CD14-positive monocyte (primary cell): ENCODE data around the gene METTL25. TPM values are rescaled to one million over a fixed set of nuclear protein-coding genes. Genes with fewer than 3 reads are reported as not detected.

Experiments used
- DNase-seq, 3 donors: peaks; one replicate each; pipeline ENCODE4 v3.0.0-alpha.2; 2011 to 2022
- H2AFZ ChIP-seq: 2 replicates; pipeline ENCODE4 v1.6.0; 2012; ENCODE audit warnings: mild to moderate bottlenecking, low read depth, low read length, inconsistent platforms; ENCODE audit not compliant: insufficient read depth, poor library complexity, severe bottlenecking
- H3K27ac ChIP-seq, 2 donors: 1 replicate in 1 of 2; 2 replicates in 1 of 2; pipeline ENCODE4 v1.5.1; 2012 to 2013; ENCODE audit warnings: low read length in 2 of 2, control low read depth in 1 of 2, inconsistent platforms in 1 of 2, low read depth in 1 of 2, mild to moderate bottlenecking in 1 of 2
- H3K27me3 ChIP-seq, 2 donors: one replicate each; pipeline versions ENCODE4 v1.6.0 to v1.6.1; 2011 to 2013; ENCODE audit warnings: low read length in 2 of 2; ENCODE audit not compliant: control insufficient read depth in 2 of 2, insufficient read depth in 2 of 2
- H3K36me3 ChIP-seq, 2 donors: replicated peaks in 1 of 2; 1 replicate in 1 of 2; 2 replicates in 1 of 2; pipeline versions ENCODE4 v1.5.1 to v1.6.1; 2012 to 2013; ENCODE audit warnings: low read length in 2 of 2, control low read depth in 1 of 2, inconsistent platforms in 1 of 2, mild to moderate bottlenecking in 1 of 2; ENCODE audit not compliant: insufficient read depth in 2 of 2, control insufficient read depth in 1 of 2
- H3K4me1 ChIP-seq, 2 donors: 1 replicate in 1 of 2; 2 replicates in 1 of 2; pipeline versions ENCODE4 v1.5.1 to v1.6.1; 2012 to 2013; ENCODE audit warnings: low read length in 2 of 2, control low read depth in 1 of 2, inconsistent platforms in 1 of 2, mild to moderate bottlenecking in 1 of 2, moderate library complexity in 1 of 2; ENCODE audit not compliant: insufficient read depth in 2 of 2, control insufficient read depth in 1 of 2
- H3K4me2 ChIP-seq: replicated peaks from 2 replicates; pipeline ENCODE3; 2012; ENCODE audit warnings: low read length, moderate library complexity, mild to moderate bottlenecking; ENCODE audit not compliant: poor library complexity, severe bottlenecking; ENCODE audit errors: extremely low read depth
- H3K4me3 ChIP-seq, 3 experiments: fragments of 200-600 bp in 1 of 3; sonication (generic) in 1 of 3; replicated peaks in 1 of 3; 1 replicate in 2 of 3; 2 replicates in 1 of 3; pipeline ENCODE4 v1.5.1; 2011 to 2013; ENCODE audit warnings: low read length in 3 of 3, mild to moderate bottlenecking in 3 of 3, control low read depth in 2 of 3, low read depth in 2 of 3, inconsistent platforms in 1 of 3, moderate library complexity in 1 of 3
- H3K79me2 ChIP-seq: 2 replicates; pipeline ENCODE4 v1.6.0; 2012; ENCODE audit warnings: mild to moderate bottlenecking, control low read depth, inconsistent platforms, low read length, moderate library complexity; ENCODE audit not compliant: insufficient read depth
- H3K9ac ChIP-seq: 2 replicates; pipeline ENCODE4 v1.6.0; 2017; ENCODE audit warnings: low read length, mild to moderate bottlenecking; ENCODE audit not compliant: insufficient read depth, poor library complexity, severe bottlenecking
- H3K9me3 ChIP-seq, 2 donors: replicated peaks in 1 of 2; 1 replicate in 1 of 2; 2 replicates in 1 of 2; pipeline versions ENCODE4 v1.5.1 to v1.6.1; 2012 to 2013; ENCODE audit warnings: low read length in 2 of 2, control low read depth in 1 of 2; ENCODE audit not compliant: control insufficient read depth in 1 of 2, insufficient read depth in 1 of 2
- H4K20me1 ChIP-seq: 2 replicates; pipeline ENCODE4 v1.6.0; 2012; ENCODE audit warnings: mild to moderate bottlenecking, low read length, control low read depth, moderate library complexity; ENCODE audit not compliant: insufficient read depth
- H3K27ac Mint-ChIP-seq, 7 donors: one replicate each; pipeline ENCODE4 v1.8.0; 2020; ENCODE audit warnings: mild to moderate bottlenecking in 7 of 7, mixed read lengths in 7 of 7, moderate library complexity in 6 of 7, inconsistent platforms in 2 of 7
- H3K27me3 Mint-ChIP-seq, 3 donors: one replicate each; pipeline ENCODE4 v1.8.0; 2021 to 2022; ENCODE audit warnings: low read depth in 3 of 3, mild to moderate bottlenecking in 3 of 3, mixed read lengths in 3 of 3, moderate library complexity in 3 of 3, inconsistent platforms in 1 of 3
- H3K36me3 Mint-ChIP-seq, 2 donors: one replicate each; pipeline ENCODE4 v1.8.0; 2020; ENCODE audit warnings: mixed read lengths in 2 of 2, inconsistent platforms in 1 of 2, mild to moderate bottlenecking in 1 of 2
- H3K4me1 Mint-ChIP-seq: one replicate; pipeline ENCODE4 v1.8.0; 2020; ENCODE audit warnings: mild to moderate bottlenecking, mixed read lengths
- H3K4me3 Mint-ChIP-seq, 2 donors: one replicate each; pipeline ENCODE4 v1.8.0; 2020; ENCODE audit warnings: mild to moderate bottlenecking in 2 of 2, mixed read lengths in 2 of 2, moderate library complexity in 1 of 2
- H3K9me3 Mint-ChIP-seq, 7 donors: one replicate each; pipeline ENCODE4 v1.8.0; 2020 to 2022; ENCODE audit warnings: mixed read lengths in 7 of 7, mild to moderate bottlenecking in 6 of 7, moderate library complexity in 6 of 7, inconsistent platforms in 2 of 7
- CTCF ChIP-seq: fragments of 200-600 bp; IDR thresholded peaks from one replicate; pipeline ENCODE4 v1.8.0; 2022; ENCODE audit warnings: antibody characterized with exemption, mild to moderate bottlenecking
- WGBS: methylation state at CpG from one replicate; pipeline ENCODE4 v1.1.5; 2013; ENCODE audit warnings: missing lambda C conversion rate; ENCODE audit not compliant: insufficient coverage; 5-methylcytosine and 5-hydroxymethylcytosine counted together
- intact Hi-C, 2 donors: fragments of 100-400 bp; cut with micrococcal nuclease; formaldehyde crosslinking; loops; one replicate each; pipeline versions ENCODE4 v1.15.0 to v1.15.1; 2023
- polyA plus RNA-seq, 3 donors: library from polyadenylated mRNA; depleted of rRNA in 1 of 3; unstranded in 2 of 3; stranded (reverse) in 1 of 3; fragments of 300-500 nt in 2 of 3; fragments of >200 nt in 1 of 3; fragmentation: Illumina TruSeq in 2 of 3; gene quantifications; 1 replicate in 2 of 3; 2 replicates in 1 of 3; pipeline ENCODE4 v1.2.3, GENCODE V29; 2012 to 2021

METTL25 gene
- polyA plus RNA-seq, 3 donors: 7.0 to 12.2 (median 8.1) TPM

DNA sequence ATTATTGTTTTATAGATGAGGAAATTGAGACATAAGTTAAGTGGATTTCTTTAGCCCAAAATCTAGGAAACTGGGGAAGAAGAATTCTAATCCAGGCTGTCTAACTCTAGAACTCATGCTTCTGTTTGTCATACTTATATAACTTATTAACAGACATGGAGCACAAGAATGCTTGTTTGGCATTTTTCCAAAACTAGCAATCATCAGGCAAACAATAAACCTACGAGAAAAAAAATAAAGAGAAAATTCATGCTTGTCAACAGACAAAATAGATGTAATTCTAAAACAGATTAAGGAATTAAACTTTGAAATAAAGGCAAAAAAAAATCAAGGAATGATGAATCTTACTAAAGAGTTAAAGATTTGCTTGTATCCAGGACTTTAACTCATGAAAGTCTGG, 103.1 kb downstream of the METTL25 start:
- no peaks in the 10 kb centered on the region for H3K4me1 ChIP-seq
- Mint-ChIP-seq H3K4me3 (no peak overlapping the region), H3K27me3 (no peaks in the 10 kb centered on the region), H3K27ac (no peak overlapping the region), H3K4me1 (no peaks in the 10 kb centered on the region), H3K9me3 (no peaks in the 10 kb centered on the region), H3K36me3 (peaks cover 26 to 29% of the 10 kb centered on the region in 2 donors)
- H3K79me2 ChIP-seq: no peaks in the 10 kb centered on the region
- H2AFZ ChIP-seq: no peak overlapping the region
- no peak for TF ChIP-seq CTCF
- no peak overlapping the region for H3K27ac ChIP-seq
- H3K27me3 ChIP-seq: no peaks in the 10 kb centered on the region
- WGBS: no CpG with 5 or more reads among the region's 1 CpG
- DNase-seq: no peak
- no peak overlapping the region for H3K9ac ChIP-seq
- no peaks in the 10 kb centered on the region for H4K20me1 ChIP-seq
- peaks cover 0 to 10% of the 10 kb centered on the region in 2 donors for H3K36me3 ChIP-seq
- H3K9me3 ChIP-seq: no peaks in the 10 kb centered on the region
- H3K4me3 ChIP-seq: no peak overlapping the region
- intact Hi-C loops: no loop called here
- no peak overlapping the region for H3K4me2 ChIP-seq

- no peaks in the 10 kb centered on the region for H3K9me3 ChIP-seq
- no peaks in the 10 kb centered on the region for H3K27me3 Mint-ChIP-seq
- no peaks in the 10 kb centered on the region for H3K4me1 ChIP-seq
- H3K9ac ChIP-seq: no peak overlapping the region
- intact Hi-C loops: no loop called here
- H4K20me1 ChIP-seq: no peaks in the 10 kb centered on the region
- H3K27me3 ChIP-seq: no peaks in the 10 kb centered on the region
- no peak overlapping the region for H3K27ac Mint-ChIP-seq
- no peaks in the 10 kb centered on the region for H3K9me3 Mint-ChIP-seq
- 0% methylated on average over 1 of the region's 3 CpGs for WGBS
- H3K36me3 ChIP-seq: peaks cover 0 to 10% of the 10 kb centered on the region in 2 donors
- H3K79me2 ChIP-seq: no peaks in the 10 kb centered on the region
- no peak overlapping the region for H3K4me3 Mint-ChIP-seq
- no peak overlapping the region for H3K27ac ChIP-seq
- no peaks in the 10 kb centered on the region for H3K4me1 Mint-ChIP-seq
- H2AFZ ChIP-seq: no peak overlapping the region
- DNase-seq: no peak
- TF ChIP-seq CTCF: no peak
- peaks cover 24 to 27% of the 10 kb centered on the region in 2 donors for H3K36me3 Mint-ChIP-seq
- no peak overlapping the region for H3K4me2 ChIP-seq
- no peak overlapping the region for H3K4me3 ChIP-seq
Observed at GRCh38 chr12:82461836-82462235, 103.5 kb downstream of the METTL25 start.
